H1 (cell line): ENCODE measurements around the gene NT5DC3. TPM values are rescaled to one million over a fixed set of nuclear protein-coding genes. Genes with fewer than 3 reads are reported as not detected.

Source experiments
- HDAC6 ChIP-seq: IDR thresholded peaks from one replicate; pipeline ENCODE4 v1.7.1; 2012; ENCODE audit warnings: low read depth, mild to moderate bottlenecking, inconsistent platforms, low read length, moderate library complexity
- POU5F1 ChIP-seq: IDR thresholded peaks from 2 replicates; pipeline ENCODE4 v1.6.1; 2011; ENCODE audit warnings: low read depth, mild to moderate bottlenecking, low read length, moderate library complexity
- SIN3A ChIP-seq, 2 experiments: IDR thresholded peaks in 1 of 2; conservative IDR thresholded peaks in 1 of 2; 2 replicates each; pipeline ENCODE4 v1.6.1; 2011 to 2012; ENCODE audit warnings: low read length in 2 of 2, improper control_type of control experiment in 1 of 2, low read depth in 1 of 2, mild to moderate bottlenecking in 1 of 2
- TEAD4 ChIP-seq: IDR thresholded peaks from 2 replicates; pipeline ENCODE4 v1.6.1; 2012; ENCODE audit warnings: low read depth, low read length, inconsistent platforms, mixed read lengths
- polyA plus RNA-seq, 7 experiments: library from polyadenylated mRNA; depleted of rRNA in 3 of 7; stranded (reverse) in 5 of 7; unstranded in 2 of 7; fragments of >200 nt in 5 of 7; fragments of 200-250 nt in 2 of 7; gene quantifications; 1 replicate in 5 of 7; 2 replicates in 1 of 7; 4 replicates in 1 of 7; pipeline versions ENCODE4 v1.2.1 to v1.2.3, GENCODE V29; 2011 to 2013; ENCODE audit warnings: missing spikeins in 2 of 7, mixed read lengths in 2 of 7
- total RNA-seq: library from RNA; stranded (reverse); fragmentation: NEBNext Ultra II Directional; extraction: Animal tissue kit (Norgen Biotek cat#: 25700); gene quantifications from 2 replicates; pipeline ENCODE4 v1.2.1, GENCODE V29; 2021

The NT5DC3 gene
- total and polyA plus RNA-seq, 2 of the 8 experiments (the other 6 are each of a cell fraction or from before 2014, with no cell fraction given) = 5.4 to 14.8 TPM

DNA sequence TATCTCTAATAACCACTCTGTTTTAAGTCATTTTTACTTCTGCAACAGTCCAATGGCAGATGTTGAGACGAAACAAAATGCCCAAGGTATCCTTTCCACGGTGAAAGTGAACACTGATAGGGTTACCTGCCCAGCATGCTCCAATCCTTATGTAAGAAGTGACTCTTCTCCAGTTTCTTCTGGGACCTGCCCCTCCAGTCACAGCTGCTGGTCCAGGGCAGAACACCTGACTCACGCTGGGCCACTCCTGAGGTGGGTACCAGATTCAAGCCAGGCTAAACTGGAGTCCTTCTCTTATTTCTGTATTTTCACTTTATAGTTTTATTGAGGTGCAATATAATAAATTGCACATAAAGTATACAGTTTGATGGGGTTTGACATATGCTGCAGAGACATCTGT lies 16.7 kb downstream of the NT5DC3 start (continued):
- no peak for TF ChIP-seq HDAC6
- TF ChIP-seq SIN3A (conservative IDR thresholded peaks at IDR 0.05 in 1 of 2, IDR thresholded peaks at IDR 0.05 in 1 of 2; ENCODE audit: low read depth in 1 of 2, low read length in 2 of 2) = no peak
- TF ChIP-seq POU5F1 = no peak
- no peak for TF ChIP-seq TEAD4
- TF ChIP-seq, all 59 proteins: peak for 0
